PC-3 (cell line): ENCODE results near the gene DSTN.

Experiments
- CTCF ChIP-seq: fragments of 300-600 bp; sonication (generic); conservative IDR thresholded peaks from 2 replicates; pipeline ENCODE4 v1.5.1; 2017; ENCODE audit warnings: antibody characterized with exemption, low read depth, mild to moderate bottlenecking, low read length
- EZH2 ChIP-seq: fragments of 300-600 bp; sonication (generic); IDR thresholded peaks from one replicate; pipeline ENCODE4 v1.6.1; 2017; ENCODE audit warnings: antibody characterized with exemption, mild to moderate bottlenecking, low read length; ENCODE audit not compliant: unreplicated experiment
- EZH2phosphoT487 ChIP-seq: fragments of 300-600 bp; sonication (generic); IDR thresholded peaks from 2 replicates; pipeline ENCODE4 v1.6.1; 2018; ENCODE audit warnings: mild to moderate bottlenecking, antibody characterized with exemption, low read length, borderline replicate concordance

GRCh38 chr20:17628101-17628841, 58.4 kb downstream of the DSTN start:
- peak; percentile 21; the same call in 1 of the 2 replicates for TF ChIP-seq CTCF
- TF ChIP-seq EZH2 = no peak
- TF ChIP-seq EZH2phosphoT487 = no peak
